C4-2B (cell line): ENCODE results near the gene DCLK1.

Experiments used
- H3K27ac ChIP-seq: fragments of 450-650 bp; 2 replicates; pipeline ENCODE4 v1.5.1; 2017
- CTCF ChIP-seq: fragments of 450-650 bp; conservative IDR thresholded peaks from 2 replicates; pipeline ENCODE4 v1.5.1; 2017; ENCODE audit warnings: mild to moderate bottlenecking
- ZFX ChIP-seq: fragments of 450-650 bp; IDR thresholded peaks from 2 replicates; pipeline ENCODE4 v1.6.1; 2017

The DCLK1 gene

GRCh38 chr13:35741657-35742056, 389.5 kb downstream of the DCLK1 start:
- no peak overlapping the region for H3K27ac ChIP-seq
- TF ChIP-seq ZFX, result no peak
- no peak for TF ChIP-seq CTCF

GRCh38 chr13:35736876-35737275, 394.3 kb downstream of the DCLK1 start:
- no peak for TF ChIP-seq ZFX
- TF ChIP-seq CTCF, result no peak
- H3K27ac ChIP-seq, result no peak overlapping the region

GRCh38 chr13:35733827-35734226, 397.4 kb downstream of the DCLK1 start:
- TF ChIP-seq ZFX (no peak), CTCF (no peak)
- no peak overlapping the region for H3K27ac ChIP-seq

GRCh38 chr13:35732565-35732964, 398.6 kb downstream of the DCLK1 start:
- no peak overlapping the region for H3K27ac ChIP-seq
- no peak for TF ChIP-seq ZFX
- TF ChIP-seq CTCF, result no peak

GRCh38 chr13:35731471-35731870, 399.7 kb downstream of the DCLK1 start:
- TF ChIP-seq CTCF, result no peak
- TF ChIP-seq ZFX, result no peak

GRCh38 chr13:35729926-35730627, 401.1 kb downstream of the DCLK1 start:
- no peak overlapping the region for H3K27ac ChIP-seq
- TF ChIP-seq ZFX, result no peak
- no peak for TF ChIP-seq CTCF

More at GRCh38 chr13:35731471-35731870, 399.7 kb downstream of the DCLK1 start:
- no peak overlapping the region for H3K27ac ChIP-seq

- no peak overlapping the region for H3K27ac ChIP-seq
- no peak for TF ChIP-seq CTCF
- no peak for TF ChIP-seq ZFX
These were observed 403.3 kb downstream of the DCLK1 start for GRCh38 chr13:35727881-35728280.
